HG03558 (cell line): ENCODE measurements around the gene WDR90.

ENCODE experiments used
- ATAC-seq: cut with Tn5 transposase; IDR thresholded peaks from one replicate; pipeline ENCODE4 v1.9.1; 2021; ENCODE audit warnings: moderate number of reproducible peaks; ENCODE audit not compliant: unreplicated experiment; ENCODE audit errors: extremely low read depth

The WDR90 gene

DNA sequence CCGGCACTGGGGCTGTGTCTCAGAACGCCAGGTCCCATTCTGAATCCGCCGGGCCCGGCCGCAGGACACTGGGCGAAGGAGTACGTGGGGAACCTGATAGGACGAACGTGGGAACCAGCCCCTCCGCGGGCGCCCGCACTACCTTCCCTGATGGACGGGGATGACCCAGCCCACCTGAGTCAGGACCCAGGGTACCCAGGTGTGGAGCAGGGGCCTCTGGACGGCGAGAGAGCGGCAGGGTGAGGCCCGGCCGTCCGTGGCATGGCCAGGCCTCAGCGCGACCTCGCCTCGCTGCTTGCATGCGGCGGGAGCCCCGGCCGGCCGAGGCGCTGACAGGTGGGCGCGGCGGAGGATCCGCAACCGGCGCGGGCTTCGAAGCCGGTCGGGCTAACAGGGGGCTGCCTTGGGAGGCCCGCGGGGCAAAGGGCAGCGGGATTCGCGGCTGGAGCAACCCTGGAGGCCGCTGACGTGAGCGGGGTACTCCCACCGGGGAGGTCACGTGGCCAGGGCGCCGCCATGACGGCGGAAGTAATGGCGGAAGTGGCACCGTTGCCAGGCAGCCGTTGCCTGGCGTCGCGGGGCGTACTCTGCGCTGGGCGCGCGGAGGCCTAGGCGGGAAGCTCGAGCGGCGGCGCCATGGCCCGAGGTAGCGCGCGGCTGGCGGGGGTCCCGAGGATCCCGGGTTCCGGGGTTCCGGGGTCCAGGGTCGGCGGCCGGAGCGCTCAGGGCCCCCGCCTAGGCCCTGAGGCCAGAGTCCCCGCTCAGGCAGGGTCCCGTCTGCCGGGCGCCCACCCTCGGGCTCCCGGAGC, at the start of gene WDR90:
WDR90 (plus strand) TSS at position 585 of the 809 bp plus-strand sequence; CDS start at position 637, 52 bp downstream.
- ATAC-seq = peak; percentile 46

DNA sequence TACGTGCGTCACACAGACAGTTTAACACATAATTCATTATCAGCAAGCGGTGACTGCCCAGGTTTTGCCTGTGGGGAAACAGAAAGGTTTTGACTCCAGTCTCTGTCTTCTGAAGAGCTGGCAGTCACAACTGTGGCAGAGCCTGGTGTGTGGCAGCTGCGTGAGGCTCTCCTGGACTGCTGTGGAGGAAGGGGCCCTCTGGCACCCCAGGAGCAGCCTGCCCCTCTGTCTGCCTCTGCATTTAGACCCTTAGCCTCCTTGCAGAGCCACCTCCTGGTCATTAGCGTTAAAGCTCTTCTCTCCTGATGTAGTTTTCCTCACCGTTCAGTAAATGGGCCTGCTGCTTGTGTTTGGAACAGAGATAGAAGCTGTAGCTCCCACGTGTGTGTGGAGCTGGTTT, 48.4 kb upstream of the WDR90 start:
- no peak for ATAC-seq

GRCh38 chr16:603933-604332, 45.2 kb upstream of the WDR90 start:
- ATAC-seq = no peak

GRCh38 chr16:606656-607307, 42.4 kb upstream of the WDR90 start:
- ATAC-seq = no peak

DNA sequence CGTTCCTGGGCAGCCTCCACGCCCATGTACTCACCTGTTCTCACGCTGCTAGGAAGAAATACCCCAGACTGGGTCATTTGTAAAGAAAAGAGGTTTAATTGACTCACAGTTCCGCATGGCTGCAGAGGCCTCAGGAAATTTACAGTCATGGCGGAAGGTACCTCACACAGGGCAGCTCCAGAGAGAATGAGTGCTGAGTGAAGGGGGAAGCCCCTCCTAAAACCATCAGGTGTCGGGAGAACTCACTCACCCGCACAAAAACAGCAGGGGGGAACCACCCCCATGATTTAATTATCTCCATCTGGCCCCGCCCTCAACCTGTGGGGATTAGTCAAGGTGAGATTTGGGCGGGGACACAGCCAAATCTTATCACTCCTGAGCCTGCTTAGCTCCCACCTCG, 41.1 kb upstream of the WDR90 start:
- ATAC-seq = no peak

- ATAC-seq = no peak
Measured at GRCh38 chr16:609316-609715, 39.8 kb upstream of the WDR90 start.

- no peak for ATAC-seq
Measured at GRCh38 chr16:609984-610383, 39.2 kb upstream of the WDR90 start.

DNA sequence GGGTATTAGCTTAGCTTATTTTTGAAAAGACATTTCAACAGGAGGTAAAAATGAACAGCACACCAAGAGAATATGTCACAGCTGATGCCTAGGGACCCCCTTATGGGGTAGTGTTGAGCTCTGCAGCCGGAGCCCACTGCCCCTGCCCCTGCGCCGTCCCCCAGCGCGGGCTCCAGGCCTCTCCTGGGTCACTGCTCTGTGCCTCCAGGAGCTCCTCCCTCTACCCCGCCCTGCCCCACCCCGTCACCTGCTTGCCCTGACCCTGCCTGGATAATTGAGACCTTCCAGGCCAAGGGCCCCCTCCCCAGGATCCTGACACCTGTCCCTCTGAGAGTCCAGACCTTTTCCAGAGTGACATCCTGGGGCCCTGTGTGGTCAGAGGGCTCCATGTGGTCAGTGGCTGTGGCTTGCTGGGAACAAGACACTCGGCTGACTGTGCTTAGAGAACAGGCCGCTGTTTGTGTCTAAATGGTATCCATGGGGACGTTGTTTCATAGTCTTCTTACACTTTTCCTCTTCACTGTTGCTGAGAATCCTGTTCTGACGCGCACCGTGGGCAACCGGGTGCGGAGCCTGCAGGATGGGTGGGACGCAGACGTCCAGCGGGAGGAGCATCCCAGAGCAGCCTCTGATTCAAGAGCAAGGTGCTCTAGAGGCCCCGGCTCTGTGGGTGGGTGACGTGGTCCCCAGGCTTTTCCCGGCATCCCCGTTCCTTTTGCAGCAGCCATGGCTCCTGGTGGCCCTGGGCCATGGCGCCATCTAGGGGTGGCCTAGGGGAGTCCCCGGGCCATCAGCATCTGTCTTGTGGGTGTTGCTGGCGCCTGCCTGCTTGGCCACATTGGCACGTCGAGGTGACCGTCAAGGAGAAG, 38.4 kb upstream of the WDR90 start:
- no peak for ATAC-seq

DNA sequence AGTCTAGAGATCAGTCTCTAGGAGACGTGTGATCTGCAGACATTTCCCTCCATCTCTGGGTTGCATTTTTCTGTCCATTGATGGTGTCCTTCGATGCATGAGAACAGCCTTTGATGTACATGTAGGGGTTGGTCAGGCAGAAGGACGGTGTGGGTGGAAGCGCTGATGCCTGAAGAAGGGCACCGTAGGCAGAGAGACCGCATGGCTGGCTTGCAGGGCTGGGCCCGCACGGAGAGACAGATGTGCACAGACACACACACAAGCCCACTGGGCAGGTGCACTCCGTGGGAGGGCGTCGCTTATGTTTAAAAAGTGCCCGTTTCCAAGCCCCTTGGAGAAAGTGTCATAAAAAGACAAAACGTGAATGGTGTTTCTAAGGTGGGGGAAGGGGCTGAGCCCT, 34.0 kb upstream of the WDR90 start:
- ATAC-seq = no peak

- no peak for ATAC-seq
Measured at GRCh38 chr16:616733-617586, 32.2 kb upstream of the WDR90 start.

GRCh38 chr16:617855-618254, 31.3 kb upstream of the WDR90 start:
- ATAC-seq = no peak

DNA sequence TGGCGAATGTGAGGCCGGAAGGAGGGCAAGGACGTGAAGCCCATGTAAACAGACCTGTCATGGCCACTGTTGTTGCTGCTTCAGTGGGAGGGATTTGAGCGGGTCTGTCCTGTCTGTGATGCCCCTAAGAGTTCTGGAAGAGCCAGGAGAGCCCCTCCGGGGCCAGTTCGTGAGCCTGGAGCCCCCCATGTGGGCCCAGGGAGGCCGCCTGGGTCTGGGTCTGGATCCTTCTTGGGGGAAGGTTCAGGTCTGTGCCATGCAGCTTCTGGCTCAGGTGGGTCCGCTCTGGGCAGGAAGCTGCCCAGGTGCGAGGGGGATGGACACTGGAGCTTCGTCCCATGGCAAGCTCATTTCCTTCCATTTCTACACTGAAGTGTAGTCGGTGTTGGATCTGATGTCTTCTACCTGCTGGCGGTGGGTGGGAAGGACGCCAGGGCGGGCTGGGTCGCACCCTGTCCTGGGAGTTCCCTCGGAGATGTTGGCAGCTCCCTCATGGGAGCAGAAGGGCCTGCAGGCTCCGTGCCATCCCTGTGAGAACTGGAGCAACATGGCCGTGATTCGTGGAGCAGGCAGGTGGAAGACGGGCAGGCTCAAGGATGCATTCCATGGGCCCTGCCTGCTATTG, 29.6 kb upstream of the WDR90 start:
- ATAC-seq = no peak

- ATAC-seq = no peak
Measured at GRCh38 chr16:620700-621525, 28.3 kb upstream of the WDR90 start.

DNA sequence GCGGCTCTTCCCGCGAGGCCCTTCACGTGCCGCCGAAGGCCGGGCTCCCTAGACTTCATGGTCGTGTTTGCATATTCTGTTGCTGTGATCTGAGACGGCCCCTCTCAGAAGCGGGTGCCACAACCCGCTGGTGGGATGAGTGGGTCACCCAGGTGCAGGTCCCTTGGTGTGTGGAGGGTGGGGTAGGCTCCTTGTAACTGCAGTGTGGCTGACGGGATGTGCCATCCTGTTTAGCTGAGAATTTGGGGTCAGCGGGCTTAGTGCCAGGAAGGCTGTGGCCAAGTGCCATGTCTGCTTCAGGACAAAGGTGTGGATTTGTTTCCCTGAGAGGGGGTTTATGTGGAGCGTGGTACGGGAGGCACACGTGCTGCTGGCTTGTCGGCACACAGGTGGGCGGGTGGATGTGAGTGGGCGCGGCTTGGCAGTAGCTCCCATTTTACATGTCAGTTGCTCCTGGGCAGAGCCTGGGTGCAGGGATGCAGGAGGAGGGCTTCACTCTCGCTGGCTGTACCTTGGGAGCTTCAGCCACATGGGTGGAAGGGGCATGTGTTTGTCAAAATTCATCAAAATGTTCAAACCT, 27.5 kb upstream of the WDR90 start:
- ATAC-seq = no peak

- ATAC-seq = no peak
Measured at GRCh38 chr16:622920-623280, 26.3 kb upstream of the WDR90 start.

DNA sequence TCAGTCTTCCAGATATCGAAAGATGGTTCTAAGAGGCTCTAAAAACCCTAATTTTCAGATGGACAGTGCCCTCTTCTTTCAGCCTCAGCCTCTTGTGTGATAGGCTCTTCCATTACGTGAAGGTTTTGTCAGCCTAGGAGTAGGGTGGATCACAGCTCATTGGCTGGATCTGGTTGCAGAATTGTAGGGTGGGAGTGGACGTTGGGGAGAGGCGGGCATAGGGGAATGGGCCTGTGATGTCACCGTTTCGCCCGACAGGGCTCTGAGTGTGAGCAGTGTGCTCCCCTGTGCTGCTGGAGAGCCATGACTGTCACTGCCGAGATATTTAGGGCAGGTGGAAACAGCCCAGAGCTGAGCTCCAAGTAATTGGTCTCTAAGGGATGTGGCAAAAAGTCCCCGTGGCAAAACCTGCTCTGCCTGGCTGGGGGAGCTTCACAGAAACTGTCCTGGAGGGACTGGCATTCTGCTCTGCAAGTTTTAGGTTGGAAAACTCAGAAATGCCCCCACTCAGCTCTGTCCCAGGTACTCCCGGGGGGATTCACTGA, 24.6 kb upstream of the WDR90 start:
- ATAC-seq = no peak

DNA sequence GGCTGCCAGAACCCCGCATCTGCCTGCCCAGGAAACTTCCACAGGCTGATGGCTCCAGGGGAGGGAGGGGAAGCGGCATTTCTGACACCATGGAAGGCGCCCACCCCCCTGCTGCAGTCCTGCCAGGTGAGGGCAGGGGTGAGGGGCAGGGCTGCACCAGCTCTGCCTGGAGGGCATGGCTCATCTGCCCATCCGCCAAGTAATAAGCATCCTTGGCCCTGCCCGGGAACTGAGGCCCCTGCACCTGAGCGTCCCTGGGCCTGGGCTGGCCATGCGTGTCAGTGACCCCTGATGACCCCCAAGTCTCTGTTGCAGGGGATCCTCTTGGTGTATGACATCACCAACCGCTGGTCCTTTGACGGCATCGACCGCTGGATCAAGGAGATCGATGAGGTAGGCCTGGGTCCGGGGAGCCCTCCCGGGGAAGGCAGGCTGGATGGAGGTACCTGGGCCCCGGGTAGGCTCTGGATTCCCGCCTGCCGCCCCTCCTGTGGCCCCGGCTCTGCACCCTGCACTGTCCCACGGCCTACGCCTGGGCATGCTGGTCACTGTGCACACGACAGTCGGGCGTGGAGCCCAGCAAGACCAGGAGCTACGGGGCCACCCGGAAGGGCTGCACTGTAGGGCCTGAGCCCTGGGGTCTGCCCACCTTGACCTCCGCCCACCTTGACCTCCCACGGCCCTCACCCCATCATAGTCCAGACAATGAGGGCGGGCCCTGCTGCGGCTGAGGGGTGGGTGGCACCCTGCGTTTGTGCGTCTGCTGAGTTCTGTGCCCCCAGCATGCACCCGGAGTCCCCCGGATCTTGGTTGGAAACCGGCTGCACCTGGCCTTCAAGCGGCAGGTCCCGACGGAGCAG, 23.8 kb upstream of the WDR90 start:
- no peak for ATAC-seq
